Psoas muscle (tissue), 8 donors: ENCODE results near the gene DRD5. TPM values are rescaled to one million over a fixed set of nuclear protein-coding genes. Genes with fewer than 3 reads are reported as not detected.
"Not testable (repeated sequence)": the region's sequence is repeated elsewhere in the genome, so short reads cannot be mapped to it uniquely, and the experiment has no call there.

Source experiments
- ATAC-seq, 4 donors: fragments of 200-7000 bp; cut with Tn5 transposase; one replicate each; pipeline ENCODE4 v1.9.1; 2020; ENCODE audit warnings: moderate library complexity in 3 of 4, mild to moderate bottlenecking in 2 of 4
- DNase-seq, 2 donors: peaks; one replicate each; pipeline ENCODE4 v3.0.0-alpha.2; 2020
- H3K27ac ChIP-seq: fragments of 200-600 bp; one replicate; pipeline ENCODE4 v1.8.0; 2022
- H3K27me3 ChIP-seq, 3 donors: fragments of 200-600 bp in 1 of 3; one replicate each; pipeline versions ENCODE4 v1.6.1 to v1.8.0; 2013 to 2022; ENCODE audit warnings: low read length in 2 of 3, mild to moderate bottlenecking in 2 of 3, moderate library complexity in 1 of 3; ENCODE audit not compliant: insufficient read depth in 3 of 3
- H3K36me3 ChIP-seq, 2 donors: fragments of 200-600 bp in 1 of 2; one replicate each; pipeline versions ENCODE4 v1.6.1 to v1.8.0; 2013 to 2022; ENCODE audit warnings: low read depth in 1 of 2, mild to moderate bottlenecking in 1 of 2, moderate library complexity in 1 of 2; ENCODE audit not compliant: insufficient read depth in 1 of 2
- H3K4me1 ChIP-seq: fragments of 200-600 bp; one replicate; pipeline ENCODE4 v1.8.0; 2022
- H3K4me3 ChIP-seq: fragments of 200-600 bp; one replicate; pipeline ENCODE4 v1.8.0; 2022; ENCODE audit warnings: mild to moderate bottlenecking
- H3K9me3 ChIP-seq: fragments of 200-600 bp; one replicate; pipeline ENCODE4 v1.8.0; 2022
- WGBS, 3 donors: extraction: QIAGEN DNeasy Blood & Tissue Kit; methylation state at CpG; one replicate each; pipeline versions ENCODE4 v1.1.6 to v1.1.7; 2013; 5-methylcytosine and 5-hydroxymethylcytosine counted together
- intact Hi-C, 2 donors: fragments of 100-400 bp; cut with DNase I; formaldehyde crosslinking; loops; one replicate each; pipeline versions ENCODE4 v1.11.0 to v1.14.2; 2022
- polyA plus RNA-seq, 3 donors: library from polyadenylated mRNA; stranded (reverse); fragments of 200-250 nt; gene quantifications; one replicate each; pipeline ENCODE4 v1.2.3, GENCODE V29; 2013
- total RNA-seq, 4 donors: library from RNA; stranded (reverse); fragmentation: NEBNext Ultra II Directional in 2 of 4; extraction: Animal tissue kit (Norgen Biotek cat#: 25700) in 2 of 4; gene quantifications; one replicate each; pipeline versions ENCODE4 v1.2.1 to v1.2.4, GENCODE V29; 2021 to 2023
- TF ChIP-seq, protein P1 (sequence below): fragments of 200-600 bp; IDR thresholded peaks from one replicate; pipeline ENCODE4 v1.8.0; 2022; ENCODE audit warnings: antibody characterized with exemption
- donor health status: healthy with polysubstance abuse.
- donor health status: DM: no; HTN: no; CAD: no; lungs with moderate emphysema.
- donor health status: Bipolar disorder and iron deficiency.
- donor health status: healthy.
- donor health status: DM: yes; HTN: yes; CAD: no.
- donor health status: DM: no; HTN: no; CAD: no.
- donor health status: DM: no; HTN: no; CAD: no.
- donor health status: DM: yes; HTN: yes; CAD: no.

DRD5 gene
- total and polyA plus RNA-seq, 7 donors: not detected

DNA sequence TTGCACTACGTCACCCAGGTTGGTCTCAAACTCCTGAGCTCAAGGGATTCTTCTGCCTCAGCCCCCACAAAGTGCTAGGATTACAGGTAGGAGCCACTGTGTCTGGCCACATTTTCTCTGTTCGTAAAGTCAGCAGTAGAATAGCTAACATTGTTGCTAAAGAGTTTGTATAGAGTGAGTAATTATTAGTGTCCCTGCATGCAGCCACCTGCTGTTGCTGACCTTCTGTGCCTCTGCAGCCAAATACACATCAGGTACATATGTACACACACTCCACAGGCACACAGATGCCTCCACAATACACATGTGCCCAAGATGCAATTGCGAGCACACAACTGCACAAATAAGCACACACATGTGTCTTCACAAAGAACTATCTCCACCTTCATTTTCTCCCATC, 10.9 kb downstream of the DRD5 start:
- no peak overlapping the region for H3K4me3 ChIP-seq
- ATAC-seq (no peak), DNase-seq (no peak)
- no peaks in the 10 kb centered on the region for H3K4me1 ChIP-seq
- no peaks in the 10 kb centered on the region for H3K9me3 ChIP-seq
- H3K27ac ChIP-seq: no peak overlapping the region
- WGBS, 3 donors: 91 to 94% (median 92%) methylated on average over 3 of the region's 3 CpGs
- no peaks in the 10 kb centered on the region for H3K36me3 ChIP-seq
- TF ChIP-seq, protein P1, sequence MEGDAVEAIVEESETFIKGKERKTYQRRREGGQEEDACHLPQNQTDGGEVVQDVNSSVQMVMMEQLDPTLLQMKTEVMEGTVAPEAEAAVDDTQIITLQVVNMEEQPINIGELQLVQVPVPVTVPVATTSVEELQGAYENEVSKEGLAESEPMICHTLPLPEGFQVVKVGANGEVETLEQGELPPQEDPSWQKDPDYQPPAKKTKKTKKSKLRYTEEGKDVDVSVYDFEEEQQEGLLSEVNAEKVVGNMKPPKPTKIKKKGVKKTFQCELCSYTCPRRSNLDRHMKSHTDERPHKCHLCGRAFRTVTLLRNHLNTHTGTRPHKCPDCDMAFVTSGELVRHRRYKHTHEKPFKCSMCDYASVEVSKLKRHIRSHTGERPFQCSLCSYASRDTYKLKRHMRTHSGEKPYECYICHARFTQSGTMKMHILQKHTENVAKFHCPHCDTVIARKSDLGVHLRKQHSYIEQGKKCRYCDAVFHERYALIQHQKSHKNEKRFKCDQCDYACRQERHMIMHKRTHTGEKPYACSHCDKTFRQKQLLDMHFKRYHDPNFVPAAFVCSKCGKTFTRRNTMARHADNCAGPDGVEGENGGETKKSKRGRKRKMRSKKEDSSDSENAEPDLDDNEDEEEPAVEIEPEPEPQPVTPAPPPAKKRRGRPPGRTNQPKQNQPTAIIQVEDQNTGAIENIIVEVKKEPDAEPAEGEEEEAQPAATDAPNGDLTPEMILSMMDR: no peak
- no peaks in the 10 kb centered on the region for H3K27me3 ChIP-seq
- intact Hi-C loops: no loop called here

GRCh38 chr4:9796641-9797040, 15.2 kb downstream of the DRD5 start:
- intact Hi-C loops, H3K36me3 ChIP-seq, H3K27ac ChIP-seq, H3K4me3 ChIP-seq, H3K27me3 ChIP-seq, ATAC-seq, H3K4me1 ChIP-seq, H3K9me3 ChIP-seq, DNase-seq: not testable (repeated sequence)
- WGBS, 3 donors: 44 to 50% (median 46%) methylated on average over 2 of the region's 2 CpGs

DNA sequence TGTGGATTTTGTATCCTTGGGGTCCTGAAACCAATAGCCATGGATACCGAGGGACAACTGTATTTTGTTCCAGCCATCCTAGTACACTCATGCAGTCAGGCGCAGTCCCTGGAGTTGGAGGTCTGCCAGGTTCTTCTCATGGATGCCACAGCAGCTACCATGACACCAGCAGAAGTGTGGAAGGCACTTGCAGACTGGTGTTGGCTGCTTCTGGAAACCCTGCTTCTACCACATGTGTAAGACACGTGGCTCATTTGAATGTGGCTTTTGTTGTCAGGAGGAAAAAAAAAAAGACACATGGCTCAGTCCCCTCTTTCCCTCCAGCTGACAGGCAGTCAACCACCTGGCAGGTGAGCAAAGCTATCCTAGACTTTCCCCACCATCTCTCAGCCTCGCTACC, 19.4 kb downstream of the DRD5 start:
- DNase-seq: no peak
- no peaks in the 10 kb centered on the region for H3K4me1 ChIP-seq
- no peak overlapping the region for H3K27ac ChIP-seq
- no peaks in the 10 kb centered on the region for H3K9me3 ChIP-seq
- ATAC-seq: no peak
- TF ChIP-seq, protein P1: no peak
- no peak overlapping the region for H3K4me3 ChIP-seq
- H3K36me3 ChIP-seq: no peaks in the 10 kb centered on the region
- intact Hi-C loops: no loop called here
- no peaks in the 10 kb centered on the region for H3K27me3 ChIP-seq
- WGBS, 3 donors: 60 to 69% (median 67%) methylated on average over 4 of the region's 4 CpGs

DNA sequence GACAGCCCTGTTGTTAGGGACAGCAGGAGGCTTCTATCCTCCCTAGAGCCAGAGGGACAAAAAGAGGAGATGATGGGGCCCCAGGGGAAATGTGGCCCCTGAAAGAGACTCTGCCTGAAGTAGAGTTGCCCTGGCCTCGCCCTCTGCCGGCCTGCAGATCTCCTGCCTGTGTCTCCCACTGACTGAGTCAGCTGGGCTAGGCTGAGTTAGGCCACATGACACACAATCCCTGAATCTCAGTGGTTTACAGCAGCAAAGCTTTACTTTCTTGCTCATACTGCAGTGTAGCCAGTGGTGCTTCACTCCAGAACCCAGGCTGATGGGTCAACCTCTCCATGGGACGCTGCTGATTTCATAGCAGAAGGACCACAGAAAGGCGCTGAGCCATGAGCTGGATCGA, 23.5 kb downstream of the DRD5 start:
- Histone ChIP-seq H3K4me1 (no peaks in the 10 kb centered on the region), H3K4me3 (no peak overlapping the region), H3K27ac (no peak overlapping the region), H3K27me3 (no peaks in the 10 kb centered on the region), H3K9me3 (no peaks in the 10 kb centered on the region), H3K36me3 (no peaks in the 10 kb centered on the region)
- TF ChIP-seq, protein P1: no peak
- 91 to 96% (median 94%) methylated on average over 5 of the region's 5 CpGs for WGBS, 3 donors
- ATAC-seq: no peak
- intact Hi-C loops: no loop called here
- no peak for DNase-seq

GRCh38 chr4:9808077-9808476, 26.6 kb downstream of the DRD5 start:
- no peak overlapping the region for H3K27ac ChIP-seq
- H3K4me1 ChIP-seq: no peaks in the 10 kb centered on the region
- no peaks in the 10 kb centered on the region for H3K27me3 ChIP-seq
- no peaks in the 10 kb centered on the region for H3K9me3 ChIP-seq
- intact Hi-C loops: no loop called here
- H3K36me3 ChIP-seq: no peaks in the 10 kb centered on the region
- DNase-seq: no peak
- H3K4me3 ChIP-seq: no peak overlapping the region
- TF ChIP-seq, protein P1: no peak
- 71 to 79% (median 78%) methylated on average over 5 of the region's 5 CpGs for WGBS, 3 donors
- no peak for ATAC-seq
